ENCODE results near the gene ATP10A. TPM values are rescaled to one million over a fixed set of nuclear protein-coding genes. Genes with fewer than 3 reads are reported as not detected.

Gene ATP10A
- total RNA-seq, 4 donors from 2014 or later: 8.1 to 36.0 (median 17.9) TPM

- Histone ChIP-seq H3K4me1 (peaks cover 0 to 3% (median 0%) of the 10 kb centered on the region in 4 donors), H3K27ac (no peak overlapping the region), H3K36me3 (no peaks in the 10 kb centered on the region), H3K27me3 (no peaks in the 10 kb centered on the region), H3K4me3 (no peak overlapping the region), H3K9me3 (no peaks in the 10 kb centered on the region)
- TF ChIP-seq POLR2A (IDR thresholded peaks at IDR 0.05) (no peak), EP300 (IDR thresholded peaks at IDR 0.05) (no peak)
- TF ChIP-seq, protein P1, sequence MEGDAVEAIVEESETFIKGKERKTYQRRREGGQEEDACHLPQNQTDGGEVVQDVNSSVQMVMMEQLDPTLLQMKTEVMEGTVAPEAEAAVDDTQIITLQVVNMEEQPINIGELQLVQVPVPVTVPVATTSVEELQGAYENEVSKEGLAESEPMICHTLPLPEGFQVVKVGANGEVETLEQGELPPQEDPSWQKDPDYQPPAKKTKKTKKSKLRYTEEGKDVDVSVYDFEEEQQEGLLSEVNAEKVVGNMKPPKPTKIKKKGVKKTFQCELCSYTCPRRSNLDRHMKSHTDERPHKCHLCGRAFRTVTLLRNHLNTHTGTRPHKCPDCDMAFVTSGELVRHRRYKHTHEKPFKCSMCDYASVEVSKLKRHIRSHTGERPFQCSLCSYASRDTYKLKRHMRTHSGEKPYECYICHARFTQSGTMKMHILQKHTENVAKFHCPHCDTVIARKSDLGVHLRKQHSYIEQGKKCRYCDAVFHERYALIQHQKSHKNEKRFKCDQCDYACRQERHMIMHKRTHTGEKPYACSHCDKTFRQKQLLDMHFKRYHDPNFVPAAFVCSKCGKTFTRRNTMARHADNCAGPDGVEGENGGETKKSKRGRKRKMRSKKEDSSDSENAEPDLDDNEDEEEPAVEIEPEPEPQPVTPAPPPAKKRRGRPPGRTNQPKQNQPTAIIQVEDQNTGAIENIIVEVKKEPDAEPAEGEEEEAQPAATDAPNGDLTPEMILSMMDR (IDR thresholded peaks at IDR 0.05): no peak
- no peak for DNase-seq (ENCODE audit: low spot score in 2 of 2)
- 58 to 66% methylated on average over 2 of the region's 2 CpGs for WGBS, 2 donors
These were observed 37.3 kb upstream of the ATP10A start for GRCh38 chr15:25900431-25900830.

GRCh38 chr15:25899870-25900269, 36.7 kb upstream of the ATP10A start:
- Histone ChIP-seq H3K27me3 (no peaks in the 10 kb centered on the region), H3K4me3 (no peak overlapping the region), H3K9me3 (no peaks in the 10 kb centered on the region), H3K36me3 (no peaks in the 10 kb centered on the region), H3K4me1 (peaks cover 0 to 3% (median 0%) of the 10 kb centered on the region in 4 donors), H3K27ac (no peak overlapping the region)
- no peak for DNase-seq (ENCODE audit: low spot score in 2 of 2)
- 35 to 80% methylated on average over 1 of the region's 1 CpG for WGBS, 2 donors
- TF ChIP-seq, protein P1 (IDR thresholded peaks at IDR 0.05): no peak
- TF ChIP-seq POLR2A (IDR thresholded peaks at IDR 0.05) (no peak), EP300 (IDR thresholded peaks at IDR 0.05) (no peak)

- Histone ChIP-seq H3K27me3 (no peaks in the 10 kb centered on the region), H3K4me3 (no peak overlapping the region), H3K27ac (no peak overlapping the region), H3K9me3 (no peaks in the 10 kb centered on the region), H3K4me1 (peaks cover 0 to 3% (median 0%) of the 10 kb centered on the region in 4 donors), H3K36me3 (no peaks in the 10 kb centered on the region)
- no peak for DNase-seq (ENCODE audit: low spot score in 2 of 2)
- TF ChIP-seq EP300 (IDR thresholded peaks at IDR 0.05) (no peak), POLR2A (IDR thresholded peaks at IDR 0.05) (no peak)
- TF ChIP-seq, protein P1 (IDR thresholded peaks at IDR 0.05): no peak
These were observed 34.5 kb upstream of the ATP10A start for GRCh38 chr15:25897658-25898057.

GRCh38 chr15:25894371-25894902, 31.3 kb upstream of the ATP10A start:
- no peak overlapping the region for H3K27ac ChIP-seq
- H3K4me1 ChIP-seq: no peaks in the 10 kb centered on the region
- H3K4me3 ChIP-seq: no peak overlapping the region
- H3K36me3 ChIP-seq: no peaks in the 10 kb centered on the region
- DNase-seq (ENCODE audit: low spot score in 2 of 2): no peak
- 74 to 82% methylated on average over 3 of the region's 3 CpGs for WGBS, 2 donors
- no peaks in the 10 kb centered on the region for H3K27me3 ChIP-seq
- TF ChIP-seq POLR2A (IDR thresholded peaks at IDR 0.05): no peak
- no peak for TF ChIP-seq EP300 (IDR thresholded peaks at IDR 0.05)
- TF ChIP-seq, protein P1 (IDR thresholded peaks at IDR 0.05): no peak
- no peaks in the 10 kb centered on the region for H3K9me3 ChIP-seq

GRCh38 chr15:25893596-25893995, 30.5 kb upstream of the ATP10A start:
- WGBS, 2 donors: 80 to 84% methylated on average over 5 of the region's 5 CpGs
- H3K27me3 ChIP-seq: no peaks in the 10 kb centered on the region
- H3K4me3 ChIP-seq: no peak overlapping the region
- H3K27ac ChIP-seq: no peak overlapping the region
- DNase-seq (ENCODE audit: low spot score in 2 of 2): no peak
- no peaks in the 10 kb centered on the region for H3K36me3 ChIP-seq
- no peak for TF ChIP-seq POLR2A (IDR thresholded peaks at IDR 0.05)
- no peaks in the 10 kb centered on the region for H3K4me1 ChIP-seq
- no peaks in the 10 kb centered on the region for H3K9me3 ChIP-seq

DNA sequence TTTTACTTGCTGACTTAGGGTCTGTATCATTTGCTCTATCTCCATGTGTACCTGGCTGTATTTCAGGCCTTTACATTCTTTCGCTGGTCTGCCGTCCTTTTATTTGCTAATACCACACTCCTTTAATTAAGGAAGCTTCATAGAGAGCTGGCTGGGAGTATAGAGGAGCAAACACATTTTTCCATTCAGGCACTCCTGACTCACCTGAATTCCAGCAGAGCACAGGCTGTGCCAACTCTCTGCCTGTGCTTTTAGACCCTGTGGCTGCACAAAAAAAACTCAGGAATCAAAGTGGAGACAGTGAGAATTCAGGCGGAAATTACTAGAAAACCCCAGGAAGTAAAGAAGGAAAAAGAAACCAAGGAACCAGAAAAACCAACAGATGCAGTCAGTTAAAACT, 29.0 kb upstream of the ATP10A start:
- no peaks in the 10 kb centered on the region for H3K27me3 ChIP-seq
- no peaks in the 10 kb centered on the region for H3K36me3 ChIP-seq
- H3K4me3 ChIP-seq: no peak overlapping the region
- 54 to 55% methylated on average over 3 of the region's 3 CpGs for WGBS, 2 donors
- TF ChIP-seq EP300 (IDR thresholded peaks at IDR 0.05) (no peak), POLR2A (IDR thresholded peaks at IDR 0.05) (no peak)
- TF ChIP-seq, protein P1 (IDR thresholded peaks at IDR 0.05): no peak
- peaks cover 0 to under 1% (median 0%) of the 10 kb centered on the region in 4 donors for H3K4me1 ChIP-seq
- DNase-seq (ENCODE audit: low spot score in 2 of 2): no peak
- H3K27ac ChIP-seq: no peak overlapping the region
- H3K9me3 ChIP-seq: no peaks in the 10 kb centered on the region
